ES-I3 (cell line): ENCODE data around the gene NCOA6.

Experiments used
- H3K36me3 ChIP-seq: 2 replicates; pipeline ENCODE4 v1.6.1; 2013; ENCODE audit warnings: mild to moderate bottlenecking, low read length, control low read depth, moderate library complexity; ENCODE audit not compliant: insufficient read depth
- H3K4me1 ChIP-seq: 2 replicates; pipeline ENCODE4 v1.6.1; 2013; ENCODE audit warnings: mild to moderate bottlenecking, control low read depth, low read length; ENCODE audit not compliant: insufficient read depth
- H3K9ac ChIP-seq: 2 replicates; pipeline ENCODE4 v1.6.1; 2013; ENCODE audit warnings: low read depth, mild to moderate bottlenecking, low read length, moderate library complexity
- H3K9me3 ChIP-seq: 2 replicates; pipeline ENCODE4 v1.6.1; 2013; ENCODE audit warnings: mild to moderate bottlenecking, low read length, moderate library complexity; ENCODE audit not compliant: control insufficient read depth, insufficient read depth

The NCOA6 gene

DNA sequence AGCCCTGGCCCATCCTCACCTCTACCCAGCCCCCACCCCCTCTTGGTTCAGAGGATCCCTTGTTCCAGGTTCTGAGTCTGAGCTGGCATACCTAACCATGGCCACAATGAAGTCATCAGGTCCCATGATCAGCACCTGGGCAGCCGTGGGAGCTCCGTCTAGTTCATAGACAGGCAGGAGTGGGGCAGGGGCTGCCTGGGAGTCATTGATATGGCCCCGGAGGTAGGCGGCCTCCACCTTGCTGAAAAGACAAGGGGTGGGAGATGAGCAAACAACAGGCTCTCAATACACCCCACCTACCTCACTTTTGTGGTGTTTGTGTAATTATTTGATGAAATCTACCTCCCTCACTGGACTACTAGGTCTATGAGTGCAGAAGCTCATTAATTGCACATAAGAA lies 26.8 kb upstream of the NCOA6 start:
- no peaks in the 10 kb centered on the region; the same call in 1 of the 2 replicates for H3K36me3 ChIP-seq
- H3K9ac ChIP-seq: no peak overlapping the region
- no peaks in the 10 kb centered on the region for H3K9me3 ChIP-seq
- H3K4me1 ChIP-seq: no peaks in the 10 kb centered on the region

DNA sequence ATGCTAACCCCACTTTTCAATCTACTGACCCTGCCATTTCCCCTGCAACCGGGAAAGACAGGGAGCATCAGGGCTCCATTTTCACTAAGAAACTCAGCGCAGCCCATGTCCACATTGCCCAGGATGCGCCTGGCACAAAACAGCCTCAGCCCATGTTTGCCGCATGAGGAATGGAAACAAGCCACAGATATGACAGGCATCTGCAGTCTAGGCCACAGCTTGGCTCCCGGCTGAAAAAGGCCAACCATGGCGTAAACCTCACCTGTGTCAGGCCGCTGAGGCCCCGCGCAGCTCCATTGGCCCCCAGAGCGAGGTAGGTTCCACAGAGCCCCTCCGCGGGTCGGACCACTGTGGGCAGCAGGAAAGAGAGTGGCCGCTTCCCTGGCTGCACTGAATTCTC lies 25.5 kb upstream of the NCOA6 start:
- H3K9ac ChIP-seq: no peak overlapping the region
- no peaks in the 10 kb centered on the region; the same call in 1 of the 2 replicates for H3K36me3 ChIP-seq
- H3K9me3 ChIP-seq: no peaks in the 10 kb centered on the region
- H3K4me1 ChIP-seq: no peaks in the 10 kb centered on the region

DNA sequence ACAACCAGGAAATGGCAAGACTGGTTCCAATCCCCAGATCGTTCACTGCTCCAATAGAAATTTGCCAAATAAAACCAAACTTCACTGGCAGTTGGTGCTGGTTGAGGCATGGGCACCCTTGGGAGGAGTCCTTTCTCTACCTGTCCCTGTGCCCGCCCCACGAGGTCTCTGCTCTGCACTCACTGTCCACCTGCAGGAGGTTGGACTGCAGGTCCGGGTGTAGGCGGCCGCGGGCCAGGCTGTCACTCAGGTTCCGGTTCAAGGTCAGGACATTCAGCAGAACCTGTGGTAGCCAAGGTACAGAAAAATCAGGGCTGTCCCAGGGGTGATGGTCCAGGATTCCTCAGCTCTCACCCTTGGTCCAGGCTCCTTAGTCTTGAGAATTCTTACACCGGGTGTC lies 24.3 kb upstream of the NCOA6 start:
- Histone ChIP-seq H3K36me3 (no peaks in the 10 kb centered on the region; the same call in 1 of the 2 replicates), H3K9me3 (no peaks in the 10 kb centered on the region), H3K4me1 (no peaks in the 10 kb centered on the region), H3K9ac (no peak overlapping the region)

DNA sequence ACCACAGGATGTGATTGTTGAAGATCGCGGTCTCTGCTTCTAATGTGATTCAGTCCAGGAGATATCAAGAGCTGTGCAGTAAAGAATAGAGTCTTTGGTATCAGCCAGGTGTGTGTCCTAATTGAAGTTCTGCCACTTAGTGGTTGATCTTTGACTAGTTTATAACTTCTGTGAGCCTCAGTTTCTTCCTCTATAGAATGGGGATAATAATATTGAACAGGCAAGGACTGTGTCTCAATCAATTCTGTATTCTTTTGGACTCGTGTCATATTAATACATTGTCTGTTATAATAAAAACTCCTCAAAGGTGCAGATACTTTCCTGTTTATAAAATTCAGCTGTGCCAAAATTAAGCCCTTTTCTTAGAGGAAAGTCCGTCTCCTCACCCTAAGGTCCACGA lies 23.1 kb upstream of the NCOA6 start:
- no peak overlapping the region for H3K9ac ChIP-seq
- no peaks in the 10 kb centered on the region for H3K4me1 ChIP-seq
- H3K36me3 ChIP-seq: no peaks in the 10 kb centered on the region; the same call in 1 of the 2 replicates
- H3K9me3 ChIP-seq: no peaks in the 10 kb centered on the region

DNA sequence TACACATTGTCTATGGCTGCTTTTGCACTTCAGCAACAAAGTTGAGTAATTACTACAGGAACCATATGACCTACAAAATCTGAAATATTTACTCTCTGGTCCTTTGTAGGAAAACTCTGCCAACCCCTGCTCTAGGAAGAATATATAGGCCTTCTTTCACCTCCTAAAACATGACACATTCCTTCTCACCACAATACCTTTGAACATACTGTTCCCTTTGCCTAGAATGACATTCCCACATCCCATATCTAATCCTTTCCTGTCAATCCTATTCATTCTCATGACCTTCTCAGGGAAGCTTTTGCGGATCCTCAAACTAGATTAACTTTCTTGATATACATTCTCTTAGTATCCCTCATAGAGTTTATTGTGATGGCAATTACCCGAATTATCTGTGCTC lies 18.0 kb upstream of the NCOA6 start:
- no peak overlapping the region for H3K9ac ChIP-seq
- H3K4me1 ChIP-seq: no peaks in the 10 kb centered on the region
- no peaks in the 10 kb centered on the region; the same call in 1 of the 2 replicates for H3K36me3 ChIP-seq
- no peaks in the 10 kb centered on the region for H3K9me3 ChIP-seq

DNA sequence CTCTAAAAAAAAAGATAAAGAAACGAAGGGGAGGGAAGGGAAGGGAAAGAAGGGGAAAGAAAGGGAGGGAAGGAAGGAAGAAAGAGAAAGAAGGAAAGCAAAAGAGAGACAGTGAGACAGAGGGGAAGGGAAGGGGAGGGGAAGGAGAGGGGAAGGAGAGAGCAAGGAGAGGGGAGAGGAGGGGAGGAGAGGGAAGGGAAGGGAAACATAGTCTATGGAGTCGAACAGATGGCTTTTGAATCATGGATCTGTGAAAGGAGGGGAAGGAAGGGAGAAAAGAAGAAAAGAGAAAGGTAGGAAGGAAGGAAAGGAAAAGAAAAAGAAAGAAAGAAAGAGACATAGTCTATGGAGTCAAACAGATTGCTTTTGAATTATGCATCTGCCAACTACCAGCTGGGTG lies 16.7 kb upstream of the NCOA6 start:
- H3K9ac ChIP-seq: no peak overlapping the region
- no peaks in the 10 kb centered on the region for H3K9me3 ChIP-seq
- no peaks in the 10 kb centered on the region for H3K4me1 ChIP-seq
- no peaks in the 10 kb centered on the region for H3K36me3 ChIP-seq

DNA sequence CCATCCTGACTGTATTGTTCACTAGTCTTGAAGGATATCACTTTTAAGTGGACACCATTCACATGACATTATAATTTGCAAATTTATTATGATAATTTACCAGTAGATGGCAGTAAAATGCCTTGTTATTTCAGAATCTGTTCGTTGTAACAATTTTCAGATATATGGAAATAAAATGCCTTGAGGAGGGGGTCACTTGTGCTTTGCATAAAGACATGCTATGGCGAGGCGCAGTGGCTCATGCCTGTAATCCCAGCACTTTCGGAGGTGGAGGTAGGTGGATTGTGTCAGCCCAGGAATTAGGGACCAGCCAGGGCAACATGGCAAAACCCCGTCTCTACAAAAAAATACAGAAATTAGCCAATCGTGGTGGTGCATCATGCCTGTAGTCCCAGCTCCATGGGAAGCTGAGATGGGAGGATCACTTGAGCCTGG lies 9.0 kb upstream of the NCOA6 start:
- Histone ChIP-seq H3K9me3 (no peaks in the 10 kb centered on the region), H3K36me3 (no peaks in the 10 kb centered on the region), H3K4me1 (no peaks in the 10 kb centered on the region), H3K9ac (no peak overlapping the region)

DNA sequence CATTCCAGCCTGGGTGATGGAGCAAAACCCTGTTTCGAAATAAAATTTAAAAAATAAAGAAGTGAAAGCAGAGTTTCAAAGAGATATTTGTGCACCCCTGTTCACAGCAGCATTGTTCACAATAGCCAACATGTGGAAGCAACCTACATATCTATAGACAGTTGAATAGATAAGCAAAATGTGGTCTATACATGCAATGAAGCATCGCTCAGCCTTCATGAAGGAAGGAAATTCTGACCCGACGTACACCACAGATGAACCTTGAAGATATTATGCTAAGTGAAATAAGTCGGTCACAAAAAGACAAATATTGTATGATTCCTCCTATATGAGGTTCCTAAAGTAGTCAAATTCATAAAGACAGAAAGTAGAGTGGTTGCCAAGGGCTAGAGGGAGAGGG lies 6.5 kb upstream of the NCOA6 start:
- Histone ChIP-seq H3K4me1 (no peaks in the 10 kb centered on the region), H3K9me3 (no peaks in the 10 kb centered on the region), H3K9ac (no peak overlapping the region), H3K36me3 (no peaks in the 10 kb centered on the region)

DNA sequence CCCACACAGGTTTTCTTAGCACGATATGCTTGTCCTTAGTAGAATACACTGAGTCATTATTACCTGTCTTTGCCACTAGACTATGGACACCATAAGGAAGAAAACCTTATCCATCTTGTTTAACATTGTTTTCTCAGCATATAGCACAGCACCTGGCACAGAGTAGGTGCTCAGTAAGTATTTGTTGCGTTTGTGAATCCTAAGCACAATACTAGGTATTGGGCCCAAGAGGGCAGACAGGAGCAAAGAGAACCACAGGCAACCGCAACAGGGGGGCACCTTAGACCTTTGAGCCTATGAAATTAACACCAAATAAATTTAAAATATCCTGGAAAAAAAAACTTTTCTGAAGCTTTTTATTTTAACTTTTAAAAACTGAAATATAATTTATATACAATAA lies 3.7 kb upstream of the NCOA6 start:
- no peaks in the 10 kb centered on the region for H3K36me3 ChIP-seq
- no peak overlapping the region for H3K9ac ChIP-seq

DNA sequence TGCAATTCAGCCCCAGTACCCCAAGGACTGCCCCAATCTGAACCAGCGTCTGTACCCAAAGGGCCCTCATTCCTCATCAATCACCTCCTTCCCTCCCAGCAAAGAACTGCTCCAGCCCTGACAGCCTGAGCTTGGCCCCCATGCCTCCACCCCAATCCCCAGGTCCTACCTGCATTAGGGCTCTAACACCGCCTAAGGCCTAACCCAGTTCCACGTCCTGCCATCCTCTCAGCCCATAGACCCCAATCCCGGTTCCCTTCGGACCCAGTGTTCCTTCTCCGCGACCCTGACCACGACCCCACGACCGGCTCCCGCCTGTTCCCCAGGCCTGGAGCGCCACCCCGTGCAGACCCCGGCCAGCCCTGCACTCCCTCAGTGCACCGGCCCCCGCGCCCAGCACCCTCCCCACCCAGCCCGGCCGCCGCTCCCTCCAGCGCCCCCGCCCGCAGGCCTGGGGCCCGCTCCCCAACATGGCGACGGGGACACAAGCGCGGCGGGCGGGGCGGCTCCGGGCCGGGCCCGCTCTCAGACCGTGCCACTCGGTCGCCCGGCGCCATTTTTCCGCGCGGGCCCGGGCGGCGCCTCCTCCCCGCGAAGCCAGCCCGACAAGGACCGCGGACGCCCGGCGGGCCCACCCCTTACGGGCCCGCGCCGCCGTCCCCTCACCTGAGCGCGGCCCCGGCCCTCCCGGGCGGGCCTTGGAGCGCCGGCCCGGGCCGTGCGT lies 483 bp downstream of the NCOA6 start:
- Histone ChIP-seq H3K9ac (peak overlapping the region; percentile 73), H3K36me3 (no peaks in the 10 kb centered on the region), H3K4me1 (peaks cover 6% of the 10 kb centered on the region; the same call in 1 of the 2 replicates), H3K9me3 (no peaks in the 10 kb centered on the region)

More for the DNA sequence above, 3.7 kb upstream of the NCOA6 start:
- H3K4me1 ChIP-seq: peaks cover under 1% of the 10 kb centered on the region; the same call in 1 of the 2 replicates
- H3K9me3 ChIP-seq: no peaks in the 10 kb centered on the region

DNA sequence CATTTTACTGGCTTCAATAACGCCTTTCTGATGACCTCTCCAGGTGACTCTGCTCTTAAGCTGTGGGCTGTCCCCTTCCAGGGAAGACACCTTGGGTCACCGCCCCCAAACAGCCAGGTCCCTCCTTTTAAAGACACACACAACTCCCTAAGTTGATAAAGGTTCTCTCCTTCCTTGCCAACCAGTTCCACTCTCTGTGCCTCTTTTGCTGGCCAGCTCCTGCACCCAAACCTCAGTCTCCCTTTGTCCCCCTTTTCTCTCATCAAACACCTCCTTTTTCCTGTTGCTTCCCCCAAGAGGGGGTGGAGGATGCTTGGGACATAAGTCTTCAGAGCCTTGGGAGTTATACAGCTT lies 1.0 kb downstream of the NCOA6 start:
- H3K36me3 ChIP-seq: no peaks in the 10 kb centered on the region
- peaks cover 6% of the 10 kb centered on the region; the same call in 1 of the 2 replicates for H3K4me1 ChIP-seq
- peak overlapping the region; percentile 73 for H3K9ac ChIP-seq
- no peaks in the 10 kb centered on the region for H3K9me3 ChIP-seq

DNA sequence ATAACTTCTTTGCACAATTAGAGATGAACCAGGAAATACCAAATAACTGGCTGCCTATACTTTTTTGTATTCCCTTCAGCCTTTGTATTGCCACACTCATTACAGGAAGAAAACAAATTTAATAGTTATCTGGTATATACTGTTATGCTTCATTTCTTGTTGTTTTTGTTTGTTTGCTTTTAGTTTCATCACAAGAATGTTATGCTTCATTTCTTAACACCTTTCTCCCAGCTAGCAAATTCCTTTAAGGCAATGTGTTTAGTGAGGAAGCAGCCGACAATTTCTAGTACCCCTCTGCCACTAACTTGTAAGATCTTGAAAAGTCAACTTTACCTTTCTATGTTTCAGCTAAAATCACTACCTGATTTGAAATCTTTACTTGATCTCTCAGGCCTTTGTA lies 1.4 kb downstream of the NCOA6 start:
- Histone ChIP-seq H3K4me1 (peaks cover 6% of the 10 kb centered on the region; the same call in 1 of the 2 replicates), H3K36me3 (no peaks in the 10 kb centered on the region), H3K9ac (peak overlapping the region; percentile 73; the same call in 1 of the 2 replicates), H3K9me3 (no peaks in the 10 kb centered on the region)

DNA sequence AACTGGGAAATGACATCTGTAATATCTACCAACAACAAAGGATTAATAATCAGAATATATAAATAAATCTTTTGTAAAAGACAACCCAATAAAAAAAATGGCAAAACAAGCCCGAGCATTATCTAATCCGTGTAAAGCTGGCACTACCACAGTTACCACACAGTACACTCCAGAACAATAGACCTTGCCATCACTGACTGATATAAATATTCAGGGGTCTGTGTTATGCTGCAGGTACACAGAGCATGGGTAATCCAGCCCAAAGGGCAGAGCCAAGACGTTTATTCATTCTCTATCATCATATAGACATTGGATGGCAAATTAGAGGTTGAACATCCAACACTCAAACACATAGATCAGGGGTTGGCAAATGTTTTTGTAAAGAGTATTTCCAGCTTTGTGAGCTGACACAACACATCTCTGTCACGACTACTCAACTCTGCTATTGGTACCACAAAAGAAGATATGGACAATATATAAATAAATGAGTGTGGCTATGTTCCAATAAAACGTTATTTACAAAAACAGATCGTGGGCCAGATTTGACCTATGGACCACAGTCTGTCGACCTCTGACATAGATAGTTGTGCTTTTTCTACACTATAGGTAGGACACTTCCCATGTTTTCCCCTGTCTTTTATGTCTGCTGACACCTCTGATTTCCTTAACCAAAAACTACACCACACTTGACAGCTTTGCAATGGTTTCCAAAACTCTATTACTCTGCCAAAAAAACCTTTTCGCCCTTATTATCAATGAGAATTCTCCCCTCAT lies 4.5 kb downstream of the NCOA6 start:
- Histone ChIP-seq H3K4me1 (peaks cover 6% of the 10 kb centered on the region; the same call in 1 of the 2 replicates), H3K36me3 (no peaks in the 10 kb centered on the region), H3K9ac (no peak overlapping the region), H3K9me3 (no peaks in the 10 kb centered on the region)

DNA sequence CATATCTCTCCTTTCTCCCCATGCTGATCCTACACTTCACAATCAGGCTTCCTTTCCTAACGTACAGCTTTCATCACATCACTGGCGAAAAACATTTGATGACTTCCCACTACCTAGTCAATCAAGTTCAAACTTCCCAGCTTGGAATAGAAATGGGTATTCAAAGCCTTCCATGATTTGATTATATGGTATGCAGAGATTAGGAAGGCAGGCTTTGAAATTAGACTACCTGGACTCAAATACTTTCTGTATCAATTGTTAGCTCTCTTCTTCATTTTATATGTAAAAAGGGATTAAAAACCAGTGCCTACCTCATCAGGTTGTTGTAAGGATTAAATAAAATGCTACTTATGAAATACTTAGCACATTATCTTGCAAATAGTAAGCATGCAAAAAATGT lies 7.7 kb downstream of the NCOA6 start:
- no peak overlapping the region for H3K9ac ChIP-seq
- no peaks in the 10 kb centered on the region for H3K4me1 ChIP-seq

DNA sequence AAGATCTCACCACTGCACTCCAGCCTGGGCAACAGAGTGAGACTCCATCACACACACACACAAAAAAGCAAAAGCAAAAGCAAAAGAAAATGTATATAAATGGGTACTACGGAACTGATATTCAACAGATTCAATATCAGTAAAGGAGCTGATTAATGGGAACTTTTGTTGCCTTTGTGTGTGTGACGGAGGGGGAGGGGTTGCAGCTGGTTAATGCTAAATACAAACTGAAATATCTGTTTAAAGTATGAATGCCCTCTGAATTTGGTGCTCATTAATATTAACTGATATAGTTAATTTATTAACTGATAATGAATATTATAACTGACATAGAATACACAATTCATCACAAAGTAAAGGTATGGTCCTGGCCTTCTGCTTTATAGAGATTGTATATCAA lies 8.4 kb downstream of the NCOA6 start:
- Histone ChIP-seq H3K4me1 (no peaks in the 10 kb centered on the region), H3K9me3 (no peaks in the 10 kb centered on the region), H3K9ac (no peak overlapping the region), H3K36me3 (no peaks in the 10 kb centered on the region)

More for the DNA sequence above, 7.7 kb downstream of the NCOA6 start:
- H3K36me3 ChIP-seq: no peaks in the 10 kb centered on the region
- no peaks in the 10 kb centered on the region for H3K9me3 ChIP-seq
